GM10847 (cell line): Measurements from ENCODE around the gene ZGLP1.

Source experiments
- POLR2A ChIP-seq: IDR thresholded peaks from 2 replicates; pipeline ENCODE4 v1.6.1; 2011; ENCODE audit not compliant: insufficient read length; ENCODE audit errors: extremely low read depth

ZGLP1 gene

GRCh38 chr19:10309423-10309822 lies at the start of gene ZGLP1:
Gene ZGLP1, minus strand, starts transcription at chr19:10309815.
- no peak for TF ChIP-seq POLR2A

GRCh38 chr19:10356431-10356830 lies 46.8 kb upstream of the ZGLP1 start:
- no peak for TF ChIP-seq POLR2A

- TF ChIP-seq POLR2A = no peak
Measured at GRCh38 chr19:10353793-10354391, 44.3 kb upstream of the ZGLP1 start.

- TF ChIP-seq POLR2A = no peak
Measured at GRCh38 chr19:10352764-10353671, 43.4 kb upstream of the ZGLP1 start.

- no peak for TF ChIP-seq POLR2A
Measured at GRCh38 chr19:10346509-10346908, 36.9 kb upstream of the ZGLP1 start.

- no peak for TF ChIP-seq POLR2A
Measured at GRCh38 chr19:10344780-10345179, 35.2 kb upstream of the ZGLP1 start.

- TF ChIP-seq POLR2A = no peak
Measured at GRCh38 chr19:10343495-10343894, 33.9 kb upstream of the ZGLP1 start.

GRCh38 chr19:10339977-10340376 lies 30.4 kb upstream of the ZGLP1 start:
- TF ChIP-seq POLR2A = no peak

GRCh38 chr19:10339380-10339960 lies 29.9 kb upstream of the ZGLP1 start, which contains the start of gene ICAM3:
Gene ICAM3, minus strand, starts transcription at chr19:10339624. Its CDS starts 10 bp downstream, at chr19:10339614.
- peak; percentile 82 for TF ChIP-seq POLR2A

GRCh38 chr19:10338940-10339339 lies 29.3 kb upstream of the ZGLP1 start:
- TF ChIP-seq POLR2A = no peak

GRCh38 chr19:10335352-10335985 lies 25.9 kb upstream of the ZGLP1 start:
- TF ChIP-seq POLR2A = no peak

- TF ChIP-seq POLR2A = no peak
Measured at GRCh38 chr19:10334588-10335351, 25.2 kb upstream of the ZGLP1 start.

GRCh38 chr19:10333758-10334587 lies 24.4 kb upstream of the ZGLP1 start:
- no peak for TF ChIP-seq POLR2A
